CD14-positive monocyte (primary cell): ENCODE measurements around the gene PLIN4. TPM values are rescaled to one million over a fixed set of nuclear protein-coding genes. Genes with fewer than 3 reads are reported as not detected.

Source experiments
- DNase-seq, 3 donors: peaks; one replicate each; pipeline ENCODE4 v3.0.0-alpha.2; 2011 to 2022
- H2AFZ ChIP-seq: 2 replicates; pipeline ENCODE4 v1.6.0; 2012; ENCODE audit warnings: mild to moderate bottlenecking, low read depth, low read length, inconsistent platforms; ENCODE audit not compliant: insufficient read depth, poor library complexity, severe bottlenecking
- H3K27ac ChIP-seq, 2 donors: 1 replicate in 1 of 2; 2 replicates in 1 of 2; pipeline ENCODE4 v1.5.1; 2012 to 2013; ENCODE audit warnings: low read length in 2 of 2, control low read depth in 1 of 2, inconsistent platforms in 1 of 2, low read depth in 1 of 2, mild to moderate bottlenecking in 1 of 2
- H3K27me3 ChIP-seq, 2 donors: one replicate each; pipeline versions ENCODE4 v1.6.0 to v1.6.1; 2011 to 2013; ENCODE audit warnings: low read length in 2 of 2; ENCODE audit not compliant: control insufficient read depth in 2 of 2, insufficient read depth in 2 of 2
- H3K36me3 ChIP-seq, 2 donors: replicated peaks in 1 of 2; 1 replicate in 1 of 2; 2 replicates in 1 of 2; pipeline versions ENCODE4 v1.5.1 to v1.6.1; 2012 to 2013; ENCODE audit warnings: low read length in 2 of 2, control low read depth in 1 of 2, inconsistent platforms in 1 of 2, mild to moderate bottlenecking in 1 of 2; ENCODE audit not compliant: insufficient read depth in 2 of 2, control insufficient read depth in 1 of 2
- H3K4me1 ChIP-seq, 2 donors: 1 replicate in 1 of 2; 2 replicates in 1 of 2; pipeline versions ENCODE4 v1.5.1 to v1.6.1; 2012 to 2013; ENCODE audit warnings: low read length in 2 of 2, control low read depth in 1 of 2, inconsistent platforms in 1 of 2, mild to moderate bottlenecking in 1 of 2, moderate library complexity in 1 of 2; ENCODE audit not compliant: insufficient read depth in 2 of 2, control insufficient read depth in 1 of 2
- H3K4me2 ChIP-seq: replicated peaks from 2 replicates; pipeline ENCODE3; 2012; ENCODE audit warnings: low read length, moderate library complexity, mild to moderate bottlenecking; ENCODE audit not compliant: poor library complexity, severe bottlenecking; ENCODE audit errors: extremely low read depth
- H3K4me3 ChIP-seq, 3 experiments: fragments of 200-600 bp in 1 of 3; sonication (generic) in 1 of 3; replicated peaks in 1 of 3; 1 replicate in 2 of 3; 2 replicates in 1 of 3; pipeline ENCODE4 v1.5.1; 2011 to 2013; ENCODE audit warnings: low read length in 3 of 3, mild to moderate bottlenecking in 3 of 3, control low read depth in 2 of 3, low read depth in 2 of 3, inconsistent platforms in 1 of 3, moderate library complexity in 1 of 3
- H3K79me2 ChIP-seq: 2 replicates; pipeline ENCODE4 v1.6.0; 2012; ENCODE audit warnings: mild to moderate bottlenecking, control low read depth, inconsistent platforms, low read length, moderate library complexity; ENCODE audit not compliant: insufficient read depth
- H3K9ac ChIP-seq: 2 replicates; pipeline ENCODE4 v1.6.0; 2017; ENCODE audit warnings: low read length, mild to moderate bottlenecking; ENCODE audit not compliant: insufficient read depth, poor library complexity, severe bottlenecking
- H3K9me3 ChIP-seq, 2 donors: replicated peaks in 1 of 2; 1 replicate in 1 of 2; 2 replicates in 1 of 2; pipeline versions ENCODE4 v1.5.1 to v1.6.1; 2012 to 2013; ENCODE audit warnings: low read length in 2 of 2, control low read depth in 1 of 2; ENCODE audit not compliant: control insufficient read depth in 1 of 2, insufficient read depth in 1 of 2
- H4K20me1 ChIP-seq: 2 replicates; pipeline ENCODE4 v1.6.0; 2012; ENCODE audit warnings: mild to moderate bottlenecking, low read length, control low read depth, moderate library complexity; ENCODE audit not compliant: insufficient read depth
- H3K27ac Mint-ChIP-seq, 7 donors: one replicate each; pipeline ENCODE4 v1.8.0; 2020; ENCODE audit warnings: mild to moderate bottlenecking in 7 of 7, mixed read lengths in 7 of 7, moderate library complexity in 6 of 7, inconsistent platforms in 2 of 7
- H3K27me3 Mint-ChIP-seq, 3 donors: one replicate each; pipeline ENCODE4 v1.8.0; 2021 to 2022; ENCODE audit warnings: low read depth in 3 of 3, mild to moderate bottlenecking in 3 of 3, mixed read lengths in 3 of 3, moderate library complexity in 3 of 3, inconsistent platforms in 1 of 3
- H3K36me3 Mint-ChIP-seq, 2 donors: one replicate each; pipeline ENCODE4 v1.8.0; 2020; ENCODE audit warnings: mixed read lengths in 2 of 2, inconsistent platforms in 1 of 2, mild to moderate bottlenecking in 1 of 2
- H3K4me1 Mint-ChIP-seq: one replicate; pipeline ENCODE4 v1.8.0; 2020; ENCODE audit warnings: mild to moderate bottlenecking, mixed read lengths
- H3K4me3 Mint-ChIP-seq, 2 donors: one replicate each; pipeline ENCODE4 v1.8.0; 2020; ENCODE audit warnings: mild to moderate bottlenecking in 2 of 2, mixed read lengths in 2 of 2, moderate library complexity in 1 of 2
- H3K9me3 Mint-ChIP-seq, 7 donors: one replicate each; pipeline ENCODE4 v1.8.0; 2020 to 2022; ENCODE audit warnings: mixed read lengths in 7 of 7, mild to moderate bottlenecking in 6 of 7, moderate library complexity in 6 of 7, inconsistent platforms in 2 of 7
- CTCF ChIP-seq: fragments of 200-600 bp; IDR thresholded peaks from one replicate; pipeline ENCODE4 v1.8.0; 2022; ENCODE audit warnings: antibody characterized with exemption, mild to moderate bottlenecking
- WGBS: methylation state at CpG from one replicate; pipeline ENCODE4 v1.1.5; 2013; ENCODE audit warnings: missing lambda C conversion rate; ENCODE audit not compliant: insufficient coverage; 5-methylcytosine and 5-hydroxymethylcytosine counted together
- intact Hi-C, 2 donors: fragments of 100-400 bp; cut with micrococcal nuclease; formaldehyde crosslinking; loops; one replicate each; pipeline versions ENCODE4 v1.15.0 to v1.15.1; 2023
- polyA plus RNA-seq, 3 donors: library from polyadenylated mRNA; depleted of rRNA in 1 of 3; unstranded in 2 of 3; stranded (reverse) in 1 of 3; fragments of 300-500 nt in 2 of 3; fragments of >200 nt in 1 of 3; fragmentation: Illumina TruSeq in 2 of 3; gene quantifications; 1 replicate in 2 of 3; 2 replicates in 1 of 3; pipeline ENCODE4 v1.2.3, GENCODE V29; 2012 to 2021

The PLIN4 gene
- polyA plus RNA-seq, 3 donors: 0.05 to 0.19 TPM; not detected in 1

GRCh38 chr19:4456843-4457653 is 61.2 kb downstream of the PLIN4 start:
- WGBS: under 1% methylated on average over 28 of the region's 53 CpGs
- no peaks in the 10 kb centered on the region for H3K9me3 Mint-ChIP-seq
- Histone ChIP-seq H3K27me3 (no peaks in the 10 kb centered on the region), H3K9ac (peak overlapping the region; percentile 61), H4K20me1 (peaks cover 50% of the 10 kb centered on the region), H2AFZ (peak overlapping the region; percentile 61), H3K9me3 (no peaks in the 10 kb centered on the region), H3K4me3 (peak overlapping the region; percentile 65 to 87 (median 76)), H3K4me1 (peaks cover 20 to 22% of the 10 kb centered on the region in 2 donors), H3K36me3 (peaks cover 21 to 28% of the 10 kb centered on the region in 2 donors), H3K27ac (peak overlapping the region; percentile 66 to 78), H3K4me2 (peak overlapping the region; percentile 97), H3K79me2 (peaks cover 23% of the 10 kb centered on the region)
- TF ChIP-seq CTCF: no peak
- H3K27me3 Mint-ChIP-seq: peaks cover 0 to 1% (median 1%) of the 10 kb centered on the region in 3 donors
- no peak for DNase-seq
- intact Hi-C loops: loop anchor here (1.0 to 5.0 kb wide), 6 partner anchors 14 to 210 kb away; partner anchors contain the start of genes CHAF1A (in 2 of the 2), MPND (in 1 of the 2), SH3GL1 (in 1 of the 2) and YJU2 (in 1 of the 2)
- H3K4me1 Mint-ChIP-seq: peaks cover 19% of the 10 kb centered on the region
- H3K27ac Mint-ChIP-seq: peak overlapping the region; percentile 90 to 96 (median 91)
- H3K36me3 Mint-ChIP-seq: peaks cover 13 to 30% of the 10 kb centered on the region in 2 donors
- H3K4me3 Mint-ChIP-seq: peak overlapping the region; percentile 94 to 97

DNA sequence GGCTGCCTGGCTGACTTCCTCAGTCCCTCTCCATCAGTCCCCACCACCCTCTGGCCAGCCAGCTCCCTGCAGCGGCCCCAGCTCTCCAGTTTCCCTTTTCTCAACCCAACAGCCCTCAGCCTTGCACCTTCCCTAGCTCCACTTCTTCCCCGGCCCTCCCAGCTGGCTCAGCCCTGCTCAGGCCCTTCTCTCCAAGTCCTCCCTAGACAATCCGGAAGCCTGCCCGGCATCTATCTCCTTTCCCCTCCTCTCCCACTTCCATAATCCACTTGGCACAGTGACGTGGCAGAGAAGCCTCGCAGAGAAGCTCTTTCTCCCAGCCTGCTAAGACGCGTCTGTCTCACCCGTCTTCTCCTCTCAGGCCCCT is 61.8 kb downstream of the PLIN4 start:
- Histone ChIP-seq H3K9me3 (no peaks in the 10 kb centered on the region), H4K20me1 (peaks cover 52% of the 10 kb centered on the region), H3K4me2 (peak overlapping the region; percentile 97), H3K4me1 (peaks cover 20 to 22% of the 10 kb centered on the region in 2 donors), H3K79me2 (peaks cover 23% of the 10 kb centered on the region), H3K36me3 (peaks cover 27 to 34% of the 10 kb centered on the region in 2 donors), H3K4me3 (peak overlapping the region; percentile 54 to 87 (median 65)), H3K27ac (peak overlapping the region; percentile 49 to 78), H3K9ac (peak overlapping the region; percentile 61), H2AFZ (peak overlapping the region; percentile 61), H3K27me3 (no peaks in the 10 kb centered on the region)
- TF ChIP-seq CTCF: no peak
- H3K4me1 Mint-ChIP-seq: peaks cover 19% of the 10 kb centered on the region
- WGBS: 2% methylated on average over 9 of the region's 9 CpGs
- H3K36me3 Mint-ChIP-seq: peaks cover 17 to 36% of the 10 kb centered on the region in 2 donors
- DNase-seq: peak; percentile 36 to 59 (median 49)
- H3K27ac Mint-ChIP-seq: peak overlapping the region; percentile 89 to 96 (median 91)
- intact Hi-C loops: loop anchor here (2.0 to 5.0 kb wide), 5 partner anchors 26 to 209 kb away; partner anchors contain the start of genes CHAF1A (in 2 of the 2), MPND (in 1 of the 2), SH3GL1 (in 1 of the 2) and YJU2 (in 1 of the 2)
- no peaks in the 10 kb centered on the region for H3K9me3 Mint-ChIP-seq
- peaks cover 0 to 1% (median 1%) of the 10 kb centered on the region in 3 donors for H3K27me3 Mint-ChIP-seq
- H3K4me3 Mint-ChIP-seq: peak overlapping the region; percentile 94 to 97
